Suprapubic skin (tissue), 3 donors: ENCODE results near the gene DFFB.

Experiments used
- CTCF ChIP-seq, 2 donors: fragments of 200-600 bp in 1 of 2; fragments of 450-650 bp in 1 of 2; sonication (generic) in 1 of 2; IDR thresholded peaks; one replicate each; pipeline ENCODE4 v1.5.1; 2016 to 2019; ENCODE audit warnings: antibody characterized with exemption in 2 of 2, mild to moderate bottlenecking in 1 of 2, moderate library complexity in 1 of 2
- POLR2A ChIP-seq, 2 donors: fragments of 450-650 bp; IDR thresholded peaks; one replicate each; pipeline ENCODE4 v1.6.1; 2017; ENCODE audit warnings: antibody characterized with exemption in 2 of 2, mild to moderate bottlenecking in 2 of 2, moderate library complexity in 2 of 2

- TF ChIP-seq CTCF (IDR thresholded peaks at IDR 0.05) = no peak
- TF ChIP-seq POLR2A (IDR thresholded peaks at IDR 0.05) = no peak
Observed at GRCh38 chr1:3816331-3817137, 40.7 kb upstream of the DFFB start.
